ENCODE results near the gene ITGA2.
"Not testable (repeated sequence)": the region's sequence is repeated elsewhere in the genome, so short reads cannot be mapped to it uniquely, and the experiment has no call there.

Gene ITGA2

DNA sequence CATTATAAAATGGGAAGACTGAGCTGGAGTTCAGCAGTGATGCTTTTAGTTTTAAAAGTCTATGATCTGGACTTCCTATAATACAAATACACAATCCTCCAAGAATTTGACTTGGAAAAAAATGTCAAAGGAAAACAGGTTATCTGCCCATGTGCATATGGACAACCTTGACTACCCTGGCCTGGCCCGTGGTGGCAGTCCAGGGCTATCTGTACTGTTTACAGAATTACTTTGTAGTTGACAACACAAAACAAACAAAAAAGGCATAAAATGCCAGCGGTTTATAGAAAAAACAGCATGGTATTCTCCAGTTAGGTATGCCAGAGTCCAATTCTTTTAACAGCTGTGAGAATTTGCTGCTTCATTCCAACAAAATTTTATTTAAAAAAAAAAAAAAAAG is 103.1 kb downstream of the ITGA2 start:
- in situ Hi-C loops (cut with MboI; ENCODE audit: low sequenced_read_pairs), result no loop called here

- in situ Hi-C loops (cut with MboI; ENCODE audit: low sequenced_read_pairs), result no loop called here
These were observed 106.1 kb downstream of the ITGA2 start for GRCh38 chr5:53095217-53095616.

- in situ Hi-C loops (cut with MboI; ENCODE audit: low sequenced_read_pairs), result no loop called here
These were observed 106.9 kb downstream of the ITGA2 start for GRCh38 chr5:53095931-53096525.

- in situ Hi-C loops (cut with MboI; ENCODE audit: low sequenced_read_pairs), result no loop called here
These were observed 110.4 kb downstream of the ITGA2 start for GRCh38 chr5:53099546-53099945.

DNA sequence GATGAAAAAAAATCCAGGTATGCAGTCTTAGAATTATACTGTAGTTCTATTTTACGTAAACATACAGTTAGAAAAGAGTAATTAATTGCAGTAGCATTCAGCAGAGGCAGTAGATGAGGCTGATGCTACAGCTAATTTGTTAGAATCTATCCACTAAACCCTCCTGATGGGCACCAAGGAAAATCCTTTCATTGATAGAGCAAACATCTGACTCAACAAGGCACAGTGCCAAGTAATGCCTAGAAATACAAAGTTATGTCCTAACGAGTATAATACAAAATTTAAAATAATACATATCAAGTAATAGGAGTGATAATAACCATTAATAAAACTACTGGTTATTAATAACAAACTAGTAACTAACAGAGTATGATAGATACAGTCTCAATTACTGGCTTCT is 111.5 kb downstream of the ITGA2 start:
- in situ Hi-C loops (cut with MboI; ENCODE audit: low sequenced_read_pairs), result no loop called here

DNA sequence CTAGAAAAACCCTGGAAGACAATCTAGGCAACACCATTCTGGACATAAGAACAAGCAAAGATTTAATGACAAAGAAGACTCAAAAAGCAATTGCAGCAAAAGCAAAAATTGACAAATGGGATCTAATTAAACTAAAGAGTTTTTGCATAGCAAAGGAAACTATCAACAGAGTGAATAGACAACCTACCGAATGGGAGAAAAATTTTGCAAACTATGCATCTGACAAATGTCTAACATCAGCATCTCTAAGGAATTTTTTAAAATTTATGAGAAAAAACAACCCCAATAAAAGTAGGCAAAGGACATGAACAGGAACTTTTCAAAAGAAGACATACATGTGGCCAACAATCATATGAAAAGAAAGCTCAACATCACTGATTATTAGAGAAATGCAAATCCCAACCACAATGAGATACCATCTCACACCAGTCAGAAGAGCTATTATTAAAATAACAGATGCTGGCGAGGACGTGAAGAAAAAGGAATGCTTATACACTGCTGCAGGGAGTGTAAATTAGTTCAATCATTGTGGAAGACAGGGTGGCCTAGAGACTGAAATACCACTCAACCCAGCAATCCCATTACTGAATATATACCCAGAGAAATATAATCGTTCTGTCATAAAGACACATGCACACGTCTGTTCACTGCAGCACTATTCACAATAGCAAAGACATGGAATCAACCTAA is 116.6 kb downstream of the ITGA2 start:
- in situ Hi-C loops (cut with MboI; ENCODE audit: low sequenced_read_pairs), result no loop called here

GRCh38 chr5:53109056-53109442 is 119.9 kb downstream of the ITGA2 start:
- in situ Hi-C loops (cut with MboI; ENCODE audit: low sequenced_read_pairs), result no loop called here

DNA sequence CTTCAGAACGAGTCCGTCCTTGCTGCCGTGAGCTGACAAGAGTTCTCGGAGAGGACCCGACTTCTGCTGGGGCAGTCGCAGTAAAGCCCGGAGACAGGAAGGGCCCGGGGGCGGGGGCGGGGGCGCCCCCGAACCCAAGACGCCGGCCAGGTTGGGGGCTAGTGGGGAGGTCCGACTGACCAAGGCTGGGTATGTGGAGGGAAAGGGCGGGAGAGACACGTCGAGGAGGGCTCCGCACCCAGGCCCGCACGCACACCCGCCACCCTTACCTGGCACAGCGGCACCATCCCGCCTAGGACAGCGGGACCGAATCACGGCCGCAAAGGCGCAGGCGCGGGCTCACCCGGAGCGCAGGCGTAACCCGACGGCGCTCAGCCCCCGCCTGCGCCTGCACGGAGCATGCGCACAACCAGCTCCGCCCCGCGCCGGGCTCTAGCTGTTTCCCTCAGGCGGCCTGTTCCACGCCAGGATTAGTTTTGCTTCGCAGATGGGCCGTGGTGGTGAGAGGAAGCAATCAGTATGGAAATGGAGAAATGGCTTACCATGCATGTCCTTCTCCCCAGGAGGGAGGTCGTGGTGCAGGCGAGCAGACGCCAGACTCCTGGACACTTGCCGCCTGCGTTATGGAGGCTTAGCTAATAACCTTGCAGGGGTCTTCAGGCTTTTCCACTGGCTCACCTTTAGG is 120.4 kb downstream of the ITGA2 start, which contains the start of gene MOCS2:
Gene MOCS2 (minus strand): TSS at position 315 of the 685 bp plus-strand sequence. CDS start 2,583 bp downstream, outside the sequence.
- in situ Hi-C loops (cut with MboI; ENCODE audit: low sequenced_read_pairs), result no loop called here

- in situ Hi-C loops (cut with MboI; ENCODE audit: low sequenced_read_pairs), result no loop called here
These were observed 121.0 kb downstream of the ITGA2 start for GRCh38 chr5:53110156-53110555.

- in situ Hi-C loops (cut with MboI; ENCODE audit: low sequenced_read_pairs), result no loop called here
These were observed 122.0 kb downstream of the ITGA2 start for GRCh38 chr5:53111139-53111538.

DNA sequence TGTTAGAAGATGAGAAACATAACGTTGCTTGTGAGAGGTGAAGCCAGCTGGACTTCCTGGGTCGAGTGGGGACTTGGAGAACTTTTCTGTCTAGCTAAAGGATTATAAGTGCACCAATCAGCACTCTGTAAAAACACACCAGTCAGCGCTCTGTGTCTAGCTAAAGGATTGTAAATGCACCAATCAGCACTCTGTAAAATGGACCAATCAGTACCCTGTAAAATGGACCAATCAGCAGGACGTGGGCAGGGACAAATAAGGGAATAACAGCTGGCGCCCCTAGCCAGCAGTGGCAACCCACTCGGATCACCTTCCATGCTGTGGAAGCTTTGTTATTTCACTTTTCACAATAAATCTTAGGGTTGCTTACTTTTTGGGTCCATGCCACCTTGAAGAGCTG is 123.2 kb downstream of the ITGA2 start:
- in situ Hi-C loops (cut with MboI; ENCODE audit: low sequenced_read_pairs), result not testable (repeated sequence)

- in situ Hi-C loops (cut with MboI; ENCODE audit: low sequenced_read_pairs), result no loop called here
These were observed 123.8 kb downstream of the ITGA2 start for GRCh38 chr5:53112909-53113308.

- in situ Hi-C loops (cut with MboI; ENCODE audit: low sequenced_read_pairs), result no loop called here
These were observed 124.8 kb downstream of the ITGA2 start for GRCh38 chr5:53113947-53114346.

- in situ Hi-C loops (cut with MboI; ENCODE audit: low sequenced_read_pairs), result no loop called here
These were observed 125.8 kb downstream of the ITGA2 start for GRCh38 chr5:53114988-53115387.

DNA sequence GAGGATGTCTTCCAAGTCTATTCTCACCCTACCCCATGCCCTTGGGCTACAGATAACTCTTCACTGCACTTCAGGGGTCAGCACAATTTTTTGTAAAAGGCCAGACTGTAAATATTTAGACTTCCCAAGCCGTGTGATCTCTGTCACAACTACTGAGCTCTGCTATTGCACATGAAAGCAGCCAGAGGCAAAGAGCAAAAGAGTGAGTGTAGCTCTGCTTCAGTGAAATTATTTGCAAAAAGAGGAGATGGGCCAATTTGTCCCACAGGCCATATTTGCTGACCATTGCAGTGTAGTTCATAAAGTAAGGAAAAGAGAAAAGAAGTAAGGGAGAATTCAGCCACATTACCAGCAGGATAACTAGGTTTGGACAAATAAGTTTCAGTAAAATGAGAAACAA is 127.4 kb downstream of the ITGA2 start:
- in situ Hi-C loops (cut with MboI; ENCODE audit: low sequenced_read_pairs), result no loop called here

- in situ Hi-C loops (cut with MboI; ENCODE audit: low sequenced_read_pairs), result no loop called here
These were observed 129.7 kb downstream of the ITGA2 start for GRCh38 chr5:53118879-53119278.

DNA sequence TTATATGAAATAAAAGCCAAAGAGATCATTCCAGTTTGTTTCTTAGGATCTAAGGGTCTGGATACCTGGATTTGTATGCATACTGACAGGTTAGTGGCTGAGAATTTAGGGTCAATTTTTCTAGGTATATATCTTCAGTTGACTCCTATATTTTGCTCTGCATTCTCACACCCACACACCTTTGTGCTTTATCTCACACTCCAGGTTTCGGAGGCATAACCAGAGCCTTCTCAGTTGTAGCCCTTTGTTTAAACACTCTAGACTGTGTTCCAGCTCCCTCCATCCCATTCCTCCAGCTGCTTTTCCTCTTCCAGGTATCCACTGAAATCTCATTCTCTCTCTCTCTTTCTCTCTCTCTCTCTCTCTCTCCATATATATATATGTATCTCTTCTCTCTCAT is 131.0 kb downstream of the ITGA2 start:
- in situ Hi-C loops (cut with MboI; ENCODE audit: low sequenced_read_pairs), result no loop called here

- in situ Hi-C loops (cut with MboI; ENCODE audit: low sequenced_read_pairs), result no loop called here
These were observed 134.6 kb downstream of the ITGA2 start for GRCh38 chr5:53123702-53124101.

DNA sequence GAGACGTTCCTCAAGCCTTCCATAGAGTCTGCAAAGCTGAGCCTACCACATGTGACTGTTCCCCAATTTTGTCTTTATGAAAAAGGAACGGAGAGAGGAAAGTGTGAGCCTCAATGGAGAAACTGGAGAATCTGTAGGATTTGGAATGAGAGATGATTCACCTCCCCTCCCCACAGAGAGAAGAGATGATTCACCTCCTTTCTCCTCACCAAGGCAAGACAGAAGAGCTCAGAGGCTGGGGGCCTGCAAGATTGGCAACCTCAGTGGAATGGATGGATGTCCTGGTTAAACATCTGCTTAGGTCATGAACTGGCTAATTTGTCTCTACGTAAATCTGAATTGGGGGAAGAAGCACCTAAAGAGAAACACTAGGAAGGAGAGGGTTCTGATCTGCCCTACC is 137.4 kb downstream of the ITGA2 start:
- in situ Hi-C loops (cut with MboI; ENCODE audit: low sequenced_read_pairs), result no loop called here

GRCh38 chr5:53127107-53127506 is 138.0 kb downstream of the ITGA2 start:
- in situ Hi-C loops (cut with MboI; ENCODE audit: low sequenced_read_pairs), result no loop called here

DNA sequence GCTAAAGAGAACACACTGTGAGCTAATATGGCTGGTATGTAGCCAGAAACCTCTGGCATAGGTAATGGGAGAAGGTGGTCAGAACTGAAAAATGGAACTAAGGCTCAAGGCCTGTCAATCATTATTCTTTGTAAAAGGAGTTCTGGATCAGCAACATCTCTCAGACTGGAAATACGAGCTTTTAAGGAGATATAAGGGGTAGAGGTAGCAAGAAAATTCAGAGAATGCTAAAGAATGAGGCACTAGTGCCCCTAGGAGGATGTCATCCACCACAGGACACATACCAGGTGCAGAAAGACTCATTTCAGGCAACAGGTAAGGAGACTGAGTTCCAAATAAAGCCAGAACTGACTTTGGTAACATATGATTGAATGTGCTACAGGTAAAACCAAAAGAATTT is 139.3 kb downstream of the ITGA2 start:
- in situ Hi-C loops (cut with MboI; ENCODE audit: low sequenced_read_pairs), result no loop called here

DNA sequence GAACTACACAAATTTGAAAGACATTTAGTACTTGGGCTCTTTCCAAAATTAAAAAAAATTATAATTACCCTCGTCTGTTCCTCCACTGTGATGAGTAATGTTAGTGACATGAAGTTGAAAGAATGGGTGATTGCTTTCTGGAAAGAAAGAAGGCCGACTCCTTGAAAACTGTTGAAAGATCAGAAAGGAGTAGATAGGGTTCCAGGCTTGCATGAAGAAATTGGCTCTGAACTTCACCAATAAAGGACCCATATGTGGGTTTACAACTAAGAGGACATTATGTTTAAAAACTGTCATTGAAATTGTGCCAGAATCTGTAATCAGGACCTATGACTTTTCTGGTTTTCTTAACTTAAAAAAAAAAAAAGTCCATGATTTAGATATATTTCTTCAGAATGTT is 141.1 kb downstream of the ITGA2 start:
- in situ Hi-C loops (cut with MboI; ENCODE audit: low sequenced_read_pairs), result no loop called here
